ENCODE data around the gene UTP25.
"Not testable (repeated sequence)": the region's sequence is repeated elsewhere in the genome, so short reads cannot be mapped to it uniquely, and the experiment has no call there.

Gene UTP25

GRCh38 chr1:209890641-209891330, 63.0 kb downstream of the UTP25 start:
- DNase-seq (ENCODE audit: extremely low read depth in 1 of 2, low read depth in 1 of 2) = no peak

GRCh38 chr1:209893751-209894150, 66.0 kb downstream of the UTP25 start:
- no peak for DNase-seq (ENCODE audit: extremely low read depth in 1 of 2, low read depth in 1 of 2)

GRCh38 chr1:209895709-209896108, 67.9 kb downstream of the UTP25 start:
- peak in 1 of 2 donors; percentile 5 for DNase-seq (ENCODE audit: extremely low read depth in 1 of 2, low read depth in 1 of 2)

GRCh38 chr1:209896346-209896745, 68.6 kb downstream of the UTP25 start:
- DNase-seq (ENCODE audit: extremely low read depth in 1 of 2, low read depth in 1 of 2) = no peak

GRCh38 chr1:209898271-209898670, 70.5 kb downstream of the UTP25 start:
- DNase-seq (ENCODE audit: extremely low read depth in 1 of 2, low read depth in 1 of 2) = not testable (repeated sequence)

GRCh38 chr1:209898851-209899250, 71.1 kb downstream of the UTP25 start:
- DNase-seq (ENCODE audit: extremely low read depth in 1 of 2, low read depth in 1 of 2) = not testable (repeated sequence)

GRCh38 chr1:209899948-209900347, 72.2 kb downstream of the UTP25 start:
- no peak for DNase-seq (ENCODE audit: extremely low read depth in 1 of 2, low read depth in 1 of 2)

- no peak for DNase-seq (ENCODE audit: extremely low read depth in 1 of 2, low read depth in 1 of 2)
These were observed 73.0 kb downstream of the UTP25 start for GRCh38 chr1:209900734-209901133.

GRCh38 chr1:209901211-209901610, 73.4 kb downstream of the UTP25 start:
- no peak for DNase-seq (ENCODE audit: extremely low read depth in 1 of 2, low read depth in 1 of 2)

GRCh38 chr1:209904774-209905173, 77.0 kb downstream of the UTP25 start:
- DNase-seq (ENCODE audit: extremely low read depth in 1 of 2, low read depth in 1 of 2) = not testable (repeated sequence)
